AG20443 (cell line): ENCODE measurements around the gene C6orf15.

Experiments
- DNase-seq: peaks from one replicate; pipeline ENCODE4 v3.0.0; 2012; ENCODE audit warnings: low spot score, mixed read lengths

The C6orf15 gene

DNA sequence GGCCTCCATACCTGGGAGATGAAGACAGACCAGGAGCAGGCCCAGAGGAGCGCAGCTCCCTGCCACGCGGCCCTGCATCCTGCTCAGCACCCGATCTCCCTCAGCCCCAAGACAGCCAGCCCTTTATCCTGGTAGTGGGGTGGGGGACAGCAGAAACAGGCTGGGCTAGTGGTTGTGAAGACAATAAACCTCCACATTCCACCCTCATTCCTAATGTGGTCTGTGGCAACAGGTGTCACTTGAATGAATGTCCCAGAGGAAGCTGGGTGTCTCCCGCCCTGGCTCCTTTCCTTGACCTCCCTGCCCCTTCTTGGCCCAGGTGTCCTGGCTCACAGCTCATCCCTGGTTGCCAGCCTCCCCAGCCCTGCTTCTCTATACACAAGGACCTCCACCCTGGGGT, at the start of gene C6orf15:
Gene C6orf15 (minus strand): TSS at position 98 of the 400 bp plus-strand sequence. CDS start 20 bp downstream, at position 78.
- no peak for DNase-seq

DNA sequence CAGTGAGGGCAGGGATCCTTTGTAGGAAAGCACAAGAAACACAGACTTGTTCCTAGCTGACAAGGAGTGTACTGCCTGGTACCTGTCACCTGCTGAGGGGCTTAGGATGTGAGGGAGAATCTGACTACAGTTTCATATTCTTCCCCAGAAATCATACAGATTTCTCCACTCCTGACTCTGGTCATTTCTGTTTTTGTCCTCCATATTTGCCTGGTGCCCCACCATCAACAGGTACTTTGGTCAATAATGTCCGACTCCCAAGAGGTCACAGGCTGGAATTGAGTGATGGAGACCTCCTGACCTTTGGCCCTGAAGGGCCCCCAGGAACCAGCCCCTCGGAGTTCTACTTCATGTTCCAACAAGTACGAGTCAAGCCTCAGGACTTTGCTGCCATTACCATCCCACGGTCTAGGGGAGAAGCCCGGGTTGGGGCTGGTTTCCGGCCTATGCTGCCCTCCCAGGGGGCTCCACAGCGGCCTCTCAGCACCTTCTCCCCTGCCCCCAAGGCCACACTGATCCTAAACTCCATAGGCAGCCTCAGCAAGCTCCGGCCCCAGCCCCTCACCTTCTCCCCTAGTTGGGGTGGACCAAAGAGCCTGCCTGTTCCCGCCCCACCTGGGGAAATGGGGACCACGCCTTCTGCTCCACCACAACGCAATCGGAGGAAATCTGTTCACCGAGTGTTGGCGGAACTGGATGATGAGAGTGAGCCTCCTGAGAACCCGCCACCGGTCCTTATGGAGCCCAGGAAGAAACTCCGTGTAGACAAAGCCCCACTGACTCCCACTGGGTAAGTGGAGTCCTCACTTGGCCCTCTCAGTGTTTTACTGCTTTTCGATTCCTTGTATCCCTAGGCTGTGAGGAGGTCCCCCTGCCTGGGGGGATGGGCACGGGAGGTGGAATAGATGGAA, 49.1 kb upstream of the C6orf15 start:
- no peak for DNase-seq

DNA sequence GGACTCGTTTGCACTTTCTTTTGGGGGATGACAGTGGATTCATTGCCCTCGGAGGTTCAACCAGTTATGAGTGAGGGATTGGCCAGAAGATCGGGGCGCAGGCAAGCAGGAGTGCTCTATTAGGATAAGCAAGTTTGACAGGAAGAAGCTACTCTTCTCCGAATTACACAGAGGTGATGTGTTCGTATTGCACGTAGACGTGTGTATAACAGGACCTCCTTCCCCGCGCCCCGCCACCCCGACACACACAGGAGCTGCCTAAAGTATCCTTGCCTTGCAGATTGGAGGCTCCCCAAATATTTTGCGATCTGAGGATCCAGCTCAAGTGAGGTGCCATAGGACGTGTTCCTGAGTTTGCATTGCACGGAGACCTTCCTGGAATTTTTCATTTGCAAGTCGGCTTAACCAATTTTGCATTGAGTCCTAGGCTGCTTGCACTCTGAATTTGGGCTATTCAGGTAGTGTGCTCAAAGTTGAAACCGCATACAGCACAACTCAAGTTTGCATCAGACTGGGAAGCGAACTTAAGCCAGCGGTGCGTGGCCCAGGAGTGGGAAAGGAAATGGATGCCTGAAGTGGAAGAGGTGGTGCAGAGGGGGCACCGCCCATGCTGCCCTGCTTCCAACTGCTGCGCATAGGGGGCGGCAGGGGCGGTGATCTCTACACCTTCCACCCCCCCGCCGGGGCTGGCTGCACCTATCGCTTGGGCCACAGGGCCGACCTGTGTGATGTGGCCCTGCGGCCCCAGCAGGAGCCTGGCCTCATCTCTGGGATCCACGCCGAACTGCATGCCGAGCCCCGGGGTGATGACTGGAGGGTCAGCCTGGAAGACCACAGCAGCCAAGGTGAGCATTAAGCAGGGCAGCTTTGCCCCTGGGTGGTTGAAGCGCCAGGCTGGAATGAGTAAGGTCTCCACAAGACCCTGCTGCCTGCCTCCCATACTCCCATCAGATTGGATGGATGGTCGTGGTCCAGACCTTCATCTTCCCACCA, 46.8 kb upstream of the C6orf15 start:
- DNase-seq, result no peak

DNA sequence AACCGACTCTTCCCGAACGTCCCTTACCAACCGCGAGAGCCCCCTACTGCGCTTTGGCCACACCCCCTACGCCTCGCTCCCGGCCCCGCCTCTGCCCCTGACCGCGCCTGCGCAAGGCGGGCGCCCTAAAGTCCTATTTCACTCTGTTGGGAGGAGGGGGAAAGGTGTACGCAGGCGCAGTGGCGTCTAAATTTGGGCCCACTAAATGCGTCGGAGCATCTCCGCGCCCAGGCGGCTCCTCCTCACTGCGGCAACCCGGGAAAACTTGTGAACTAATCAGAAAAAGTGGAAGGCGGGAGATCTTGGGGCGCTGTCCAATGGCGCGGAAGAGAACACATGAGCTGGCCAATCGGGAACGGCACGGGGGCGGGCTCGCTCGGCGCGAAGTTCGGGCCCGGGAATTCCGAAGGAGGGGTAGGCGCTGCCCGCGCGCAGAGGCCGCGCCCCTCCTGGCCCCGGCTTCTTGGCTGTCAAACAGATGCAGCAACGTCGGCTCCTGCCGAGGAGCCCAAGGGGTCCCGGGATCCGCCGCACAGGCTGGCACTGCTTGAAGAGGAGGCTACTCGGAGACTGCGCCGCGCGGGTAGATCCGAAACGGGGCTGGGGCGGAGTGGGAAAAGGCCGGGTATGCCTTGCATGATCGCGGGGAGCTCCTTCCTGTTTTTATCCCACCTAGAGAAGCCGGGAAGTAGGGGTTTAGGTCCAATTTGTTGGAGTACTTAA, 45.9 kb upstream of the C6orf15 start, which contains the start of gene TCF19:
Gene TCF19 (plus strand): TSS at position 450 of the 723 bp plus-strand sequence. CDS start 881 bp downstream, outside the sequence.
- DNase-seq, result peak; percentile 100

DNA sequence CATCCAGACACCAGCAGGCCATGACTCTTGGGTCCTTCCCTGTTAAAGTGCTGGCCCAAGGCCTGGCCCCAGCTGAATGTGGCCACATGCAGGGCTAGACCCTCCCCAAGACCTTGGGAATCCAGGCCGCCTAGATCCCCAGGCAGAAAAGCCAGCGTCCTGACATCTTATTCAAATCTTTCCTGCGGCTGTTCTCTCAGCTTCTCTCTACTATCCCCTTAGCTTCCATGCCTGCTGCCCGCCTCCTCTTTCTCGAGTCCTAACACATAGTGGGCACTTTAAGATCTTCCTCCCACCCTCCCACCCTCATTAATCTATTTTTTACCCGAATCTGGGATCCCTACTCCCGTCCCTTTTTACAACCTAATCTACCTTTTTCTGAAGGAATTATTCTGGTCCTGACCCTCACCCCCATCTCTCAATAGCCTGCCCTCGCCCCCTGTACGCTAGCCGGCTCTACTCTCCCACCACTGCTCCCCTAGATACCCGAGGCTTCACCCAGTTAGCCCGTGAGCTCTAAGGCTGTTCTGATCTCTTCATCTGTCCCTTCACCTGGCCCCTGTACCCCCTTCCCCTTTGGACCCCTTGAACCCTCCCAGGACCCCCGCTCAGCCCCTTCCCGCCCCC, 45.3 kb upstream of the C6orf15 start, which contains the start of gene CCHCR1:
Gene CCHCR1 (minus strand): TSS at position 290 of the 627 bp plus-strand sequence. CDS start 202 bp downstream, at position 88.
- no peak for DNase-seq

GRCh38 chr6:31156641-31157040, 44.3 kb upstream of the C6orf15 start:
- DNase-seq, result no peak

DNA sequence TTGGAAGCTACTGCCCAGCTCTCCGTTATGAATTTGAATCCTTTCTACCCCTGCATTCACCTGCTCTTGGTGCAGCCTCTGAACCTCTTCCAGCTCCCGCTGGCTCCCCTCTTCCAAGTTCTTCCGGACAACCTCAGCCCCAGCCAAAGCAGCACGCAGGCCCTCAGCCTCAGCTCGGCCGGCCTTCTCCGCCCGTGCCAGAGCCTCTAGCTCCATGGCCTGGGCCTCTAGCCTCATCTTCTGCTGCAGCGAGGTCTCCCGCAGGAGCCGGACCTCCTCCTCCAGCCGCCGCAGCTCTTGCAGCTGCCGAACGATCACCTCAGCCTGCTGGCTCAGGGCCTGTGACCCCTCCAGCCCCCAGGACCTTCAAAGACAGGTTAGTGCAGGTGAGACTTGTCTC, 42.1 kb upstream of the C6orf15 start:
- DNase-seq, result no peak

- DNase-seq, result no peak
Observed at GRCh38 chr6:31152781-31153180, 40.4 kb upstream of the C6orf15 start.

- no peak for DNase-seq
Observed at GRCh38 chr6:31149827-31150447, 37.6 kb upstream of the C6orf15 start.

DNA sequence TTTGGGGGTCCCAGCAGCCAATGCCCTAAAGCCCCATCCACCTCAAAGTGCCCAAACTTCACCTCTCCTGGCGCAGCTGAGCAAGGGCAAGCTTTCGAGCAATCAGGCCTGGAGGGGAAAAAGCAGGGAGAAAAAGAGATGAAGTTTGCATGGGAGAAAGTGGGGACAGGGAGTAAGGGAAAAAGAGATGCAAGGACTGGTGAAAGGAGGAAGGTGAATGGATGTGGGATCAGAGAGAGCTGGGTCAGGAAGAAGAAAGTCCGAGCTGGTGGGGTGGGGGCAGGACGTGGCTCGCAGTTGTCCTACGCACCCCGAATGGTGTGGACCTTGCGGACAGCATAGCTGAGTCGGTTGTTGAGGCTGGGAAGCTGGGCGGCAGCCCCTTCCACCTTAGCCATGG, 33.0 kb upstream of the C6orf15 start:
- DNase-seq, result no peak

- no peak for DNase-seq
Observed at GRCh38 chr6:31144970-31145340, 32.6 kb upstream of the C6orf15 start.

GRCh38 chr6:31144296-31144969, 32.1 kb upstream of the C6orf15 start:
- DNase-seq, result no peak

- DNase-seq, result peak; percentile 79
Observed at GRCh38 chr6:31143148-31143547, 30.8 kb upstream of the C6orf15 start.

DNA sequence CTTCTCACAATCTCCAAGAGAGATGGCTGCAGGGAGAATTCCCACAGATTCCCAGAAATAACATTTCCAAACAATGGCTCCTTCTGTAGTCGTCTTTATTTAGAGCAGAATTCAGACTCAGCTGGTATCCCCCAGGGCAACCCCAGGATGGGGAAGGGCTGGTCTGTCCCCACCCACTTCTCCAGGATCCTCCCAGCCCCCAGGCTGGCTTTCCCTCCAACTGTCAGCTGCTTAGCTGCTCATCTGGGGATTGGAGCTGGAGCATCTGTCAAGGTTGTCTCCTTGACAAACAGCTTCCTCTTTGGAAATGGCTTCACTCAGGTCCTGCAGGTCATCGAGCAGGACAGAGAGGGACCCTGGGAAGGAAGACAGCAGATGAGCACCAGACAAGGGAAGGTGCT, 30.0 kb upstream of the C6orf15 start:
- no peak for DNase-seq

DNA sequence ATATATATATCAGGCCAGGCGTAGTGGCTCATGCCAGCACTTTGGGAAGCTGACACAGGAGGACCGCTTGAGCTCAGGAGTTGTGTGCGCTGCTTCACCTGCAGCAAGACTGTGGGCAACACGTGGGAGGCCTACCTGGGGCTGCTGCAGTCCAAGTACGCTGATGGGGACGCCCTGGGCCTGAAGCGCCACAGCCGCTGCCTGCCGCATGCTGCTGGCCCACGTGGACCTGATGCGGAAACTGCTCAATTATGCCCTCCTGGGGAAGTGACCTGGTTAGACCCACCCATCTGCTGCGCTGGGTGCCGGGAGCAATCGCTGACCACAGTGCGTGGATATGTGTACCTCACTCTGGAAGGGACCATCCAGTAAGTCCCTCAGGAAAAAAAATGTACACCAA, 28.3 kb upstream of the C6orf15 start:
- no peak for DNase-seq

- DNase-seq, result peak; percentile 34
Observed at GRCh38 chr6:31139599-31139998, 27.2 kb upstream of the C6orf15 start.

- no peak for DNase-seq
Observed at GRCh38 chr6:31138982-31139381, 26.6 kb upstream of the C6orf15 start, which contains the start of gene PSORS1C2. TSS of gene PSORS1C2 (minus strand) at chr6:31139066. CDS start at chr6:31139026, 40 bp downstream.

- DNase-seq, result no peak
Observed at GRCh38 chr6:31135710-31136109, 23.3 kb upstream of the C6orf15 start.

DNA sequence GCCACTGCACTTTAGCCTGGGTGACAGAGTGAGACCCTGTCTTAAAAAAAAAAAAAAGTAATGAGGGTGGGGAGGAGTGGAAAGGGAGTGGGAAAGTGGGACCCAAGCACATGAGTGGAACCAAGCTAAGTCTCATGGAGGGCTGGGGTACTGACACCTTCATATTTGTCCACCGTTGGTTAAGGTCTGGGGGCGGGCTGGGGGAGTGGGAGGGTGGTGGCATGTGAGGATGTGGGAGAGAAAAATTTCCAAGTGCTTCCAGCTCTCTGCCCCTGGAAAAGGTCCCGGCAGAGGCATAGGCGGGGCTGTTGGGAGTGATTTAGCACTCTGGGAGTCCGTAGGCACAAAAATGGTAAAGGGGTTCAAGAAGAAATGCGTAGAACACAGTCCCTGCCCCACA, 20.4 kb upstream of the C6orf15 start:
- no peak for DNase-seq

DNA sequence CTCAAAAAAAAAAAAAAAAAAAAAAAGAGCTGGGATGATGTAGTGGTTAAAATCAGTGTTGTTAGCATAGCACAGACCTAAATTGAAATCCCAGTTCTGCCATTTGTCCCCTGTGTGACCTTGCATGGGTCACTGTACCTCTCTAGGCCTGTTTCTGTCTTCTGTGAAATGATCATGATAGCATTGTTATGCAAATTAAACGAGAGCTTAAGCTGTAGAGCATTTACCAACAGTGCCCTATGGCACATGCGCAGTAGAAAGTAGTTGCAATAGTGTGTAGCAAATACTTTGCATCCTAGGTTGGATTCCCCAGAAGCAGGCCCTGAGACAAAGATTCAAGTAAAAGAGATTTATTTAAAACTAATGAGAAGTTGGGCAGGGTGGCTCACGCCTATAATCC, 19.2 kb upstream of the C6orf15 start:
- no peak for DNase-seq
